Endothelial cell of umbilical vein (primary cell): Measurements from ENCODE around the gene C1orf174. TPM values are rescaled to one million over a fixed set of nuclear protein-coding genes. Genes with fewer than 3 reads are reported as not detected.

Source experiments
- BruUV-seq: library from RNA; stranded (reverse); fragments of 400-500 nt; replicated peaks from 2 replicates; lab custom pipeline; 2021; lab: Mats Ljungman, UMichigan
- CTCF ChIA-PET: fragments of 300-600, 350-600 bp; sonication (Branson Sonifier 250); formaldehyde crosslinking; loops from one replicate; lab custom pipeline; 2021; ENCODE audit warnings: antibody characterized with exemption, inconsistent platforms; lab: Charles Lee
- POLR2A ChIA-PET: fragments of 300-600, 350-600 bp; sonication (Branson Sonifier 250); formaldehyde crosslinking; loops from one replicate; lab custom pipeline; 2021; ENCODE audit warnings: antibody characterized with exemption, inconsistent platforms; lab: Charles Lee
- DNase-seq: peaks from one replicate; pipeline ENCODE4 v3.0.0-alpha.2; 2011; ENCODE audit warnings: low read depth, low spot score
- FAIRE-seq: peaks from 2 replicates; lab custom pipeline; 2011; peaks lifted over from hg19 to GRCh38; lab: Jason Lieb, UNC
- H2AFZ ChIP-seq: 2 replicates; pipeline ENCODE4 v1.6.0; 2012; ENCODE audit warnings: low read depth, low read length, control low read depth, inconsistent platforms
- H3K27ac ChIP-seq: 2 replicates; pipeline ENCODE4 v1.5.1; 2011; ENCODE audit warnings: low read depth, mild to moderate bottlenecking, control low read depth, low read length, moderate library complexity; ENCODE audit not compliant: insufficient read depth
- H3K27me3 ChIP-seq, 2 experiments: 2 replicates each; pipeline versions ENCODE4 v1.6.0 to v1.6.1; 2011; ENCODE audit warnings: low read length in 2 of 2, mixed read lengths in 1 of 2; ENCODE audit not compliant: control insufficient read depth in 2 of 2, insufficient read depth in 2 of 2
- H3K36me3 ChIP-seq, 2 experiments: 2 replicates in 1 of 2; 3 replicates in 1 of 2; pipeline ENCODE4 v1.5.1; 2011; ENCODE audit warnings: low read length in 2 of 2, mild to moderate bottlenecking in 1 of 2, moderate library complexity in 1 of 2; ENCODE audit not compliant: control insufficient read depth in 2 of 2, insufficient read depth in 2 of 2; ENCODE audit errors: extremely low read depth in 1 of 2
- H3K4me1 ChIP-seq: 3 replicates; pipeline ENCODE4 v1.5.1; 2011; ENCODE audit warnings: mild to moderate bottlenecking, low read length; ENCODE audit not compliant: control insufficient read depth, insufficient read depth; ENCODE audit errors: extremely low read depth
- H3K4me2 ChIP-seq: 2 replicates; pipeline ENCODE4 v1.6.1; 2011; ENCODE audit warnings: low read length, control low read depth, mixed read lengths; ENCODE audit not compliant: insufficient read depth
- H3K4me3 ChIP-seq, 3 experiments: fragments of 200-600 bp in 1 of 3; sonication (generic), shearing (Covaris generic) in 1 of 3; replicated peaks in 1 of 3; 2 replicates each; pipeline ENCODE4 v1.5.1; 2011 to 2016; ENCODE audit warnings: control low read depth in 3 of 3, low read length in 3 of 3, mild to moderate bottlenecking in 2 of 3, inconsistent platforms in 1 of 3, low read depth in 1 of 3, moderate library complexity in 1 of 3; ENCODE audit not compliant: insufficient read depth in 1 of 3
- H3K79me2 ChIP-seq: 2 replicates; pipeline ENCODE4 v1.6.0; 2012; ENCODE audit warnings: low read length, inconsistent platforms; ENCODE audit not compliant: control insufficient read depth, insufficient read depth
- H3K9ac ChIP-seq: replicated peaks from 2 replicates; pipeline ENCODE3; 2011; ENCODE audit warnings: low read length, control low read depth; ENCODE audit not compliant: insufficient read depth; ENCODE audit errors: extremely low read depth
- H3K9me1 ChIP-seq: replicated peaks from 3 replicates; pipeline ENCODE4 v1.6.0; 2011; ENCODE audit warnings: mild to moderate bottlenecking, low read length; ENCODE audit not compliant: control insufficient read depth, insufficient read depth; ENCODE audit errors: extremely low read depth
- H3K9me3 ChIP-seq: replicated peaks from 2 replicates; pipeline ENCODE4 v1.5.1; 2012; ENCODE audit warnings: low read length, inconsistent platforms; ENCODE audit not compliant: control insufficient read depth, insufficient read depth
- H4K20me1 ChIP-seq: replicated peaks from 2 replicates; pipeline ENCODE3; 2011; ENCODE audit warnings: mild to moderate bottlenecking, low read length; ENCODE audit not compliant: control insufficient read depth, insufficient read depth; ENCODE audit errors: extremely low read depth
- CTCF ChIP-seq, 2 donors: IDR thresholded peaks; 1 replicate in 1 of 2; 2 replicates in 1 of 2; pipeline ENCODE4 v1.5.1; 2011; ENCODE audit warnings: low read length in 2 of 2, mild to moderate bottlenecking in 2 of 2, moderate library complexity in 2 of 2, control low read depth in 1 of 2, inconsistent platforms in 1 of 2, low read depth in 1 of 2; ENCODE audit not compliant: insufficient read depth in 1 of 2; ENCODE audit errors: extremely low read depth in 1 of 2
- EZH2 ChIP-seq: IDR thresholded peaks from 2 replicates; pipeline ENCODE4 v1.6.1; 2012; ENCODE audit warnings: borderline replicate concordance, low read depth, mild to moderate bottlenecking, moderate library complexity, low read length, inconsistent platforms; ENCODE audit not compliant: severe bottlenecking
- FOS ChIP-seq: IDR thresholded peaks from 2 replicates; pipeline ENCODE4 v1.6.1; 2011; ENCODE audit warnings: mild to moderate bottlenecking, low read length, moderate library complexity, borderline replicate concordance; ENCODE audit not compliant: insufficient read depth
- GATA2 ChIP-seq: IDR thresholded peaks from 2 replicates; pipeline ENCODE4 v1.7.0; 2011; ENCODE audit warnings: low read depth, mild to moderate bottlenecking, moderate library complexity, mixed read lengths, low read length; ENCODE audit not compliant: insufficient read length, insufficient read depth
- JUN ChIP-seq: IDR thresholded peaks from 2 replicates; pipeline ENCODE4 v1.6.1; 2011; ENCODE audit warnings: borderline replicate concordance, low read depth; ENCODE audit not compliant: insufficient read length, insufficient read depth
- MAX ChIP-seq: IDR thresholded peaks from 2 replicates; pipeline ENCODE4 v1.6.1; 2011; ENCODE audit not compliant: insufficient read depth, insufficient read length
- MYC ChIP-seq: IDR thresholded peaks from one replicate; pipeline ENCODE4 v1.6.1; 2011; ENCODE audit warnings: mild to moderate bottlenecking, low read depth, low read length
- POLR2A ChIP-seq: IDR thresholded peaks from 2 replicates; pipeline ENCODE4 v1.6.1; 2012; ENCODE audit warnings: low read depth, mild to moderate bottlenecking, control low read depth, low read length
- POLR2AphosphoS5 ChIP-seq: IDR thresholded peaks from 2 replicates; pipeline ENCODE4 v1.6.1; 2012; ENCODE audit warnings: low read depth, mild to moderate bottlenecking, control low read depth, low read length, moderate library complexity; ENCODE audit not compliant: insufficient read depth
- dilution Hi-C: fragments of 300-500 bp; cut with MboI; formaldehyde crosslinking; loops from one replicate; pipeline ENCODE4 v1.15.0; 2019; ENCODE audit warnings: low sequenced_read_pairs; ENCODE audit not compliant: extremely low pct_ligation_motif_present
- intact Hi-C: fragments of 100-400 bp; cut with micrococcal nuclease; formaldehyde crosslinking; loops from one replicate; pipeline ENCODE4 v1.10.0; 2022
- polyA plus RNA-seq, 4 experiments: library from polyadenylated mRNA; depleted of rRNA in 3 of 4; stranded (reverse) in 3 of 4; unstranded in 1 of 4; fragments of >200 nt; gene quantifications; 2 replicates each; pipeline versions ENCODE4 v1.2.1 to v1.2.3, GENCODE V29; 2011 to 2012; ENCODE audit warnings: missing spikeins in 1 of 4
- total RNA-seq: library from RNA; stranded (reverse); gene quantifications from 2 replicates; pipeline ENCODE4 v1.2.3, GENCODE V29; 2021

Gene C1orf174
- total and polyA plus RNA-seq, 2 donors (not counting 3 experiments of a cell fraction or from before 2014, with no cell fraction given) = 28.0 to 31.7 TPM

GRCh38 chr1:3888301-3888700, 11.8 kb downstream of the C1orf174 start:
- no peaks in the 10 kb centered on the region for H3K9me3 ChIP-seq
- no TSS peak for BruUV-seq
- CTCF ChIA-PET = no interaction called here
- H3K4me2 ChIP-seq = no peak overlapping the region
- TF ChIP-seq POLR2AphosphoS5 (no peak), MYC (no peak), EZH2 (no peak), POLR2A (no peak), GATA2 (no peak)
- H3K27me3 ChIP-seq = no peaks in the 10 kb centered on the region
- dilution Hi-C loops = no loop called here
- H3K9me1 ChIP-seq = no peaks in the 10 kb centered on the region
- H3K9ac ChIP-seq = no peak overlapping the region
- no peaks in the 10 kb centered on the region for H4K20me1 ChIP-seq
- H2AFZ ChIP-seq = no peak overlapping the region
- FAIRE-seq (no peak), DNase-seq (no peak)
- POLR2A ChIA-PET = no interaction called here
- H3K4me1 ChIP-seq = no peaks in the 10 kb centered on the region
- H3K27ac ChIP-seq = no peak overlapping the region
- peaks cover 5% of the 10 kb centered on the region for H3K79me2 ChIP-seq
- H3K4me3 ChIP-seq = no peak overlapping the region
- intact Hi-C loops = no loop called here
- H3K36me3 ChIP-seq = peaks cover 6 to 26% of the 10 kb centered on the region in 2 experiments

GRCh38 chr1:3886691-3887090, 13.4 kb downstream of the C1orf174 start:
- dilution Hi-C loops = no loop called here
- no peak overlapping the region for H3K9ac ChIP-seq

More at GRCh38 chr1:3886691-3887090, 13.4 kb downstream of the C1orf174 start:
- Histone ChIP-seq H3K4me3 (no peak overlapping the region), H3K27ac (no peak overlapping the region), H3K9me1 (no peaks in the 10 kb centered on the region), H3K27me3 (no peaks in the 10 kb centered on the region), H3K4me2 (no peak overlapping the region), H3K79me2 (no peaks in the 10 kb centered on the region), H3K9me3 (no peaks in the 10 kb centered on the region), H3K4me1 (no peaks in the 10 kb centered on the region), H2AFZ (no peak overlapping the region), H3K36me3 (peaks cover 6 to 23% of the 10 kb centered on the region in 2 experiments), H4K20me1 (no peaks in the 10 kb centered on the region)
- no TSS peak for BruUV-seq
- POLR2A ChIA-PET = no interaction called here
- no peak for FAIRE-seq
- intact Hi-C loops = no loop called here
- CTCF ChIA-PET = no interaction called here
- DNase-seq = no peak
- TF ChIP-seq MYC (no peak), FOS (no peak), JUN (no peak), EZH2 (no peak), GATA2 (no peak), POLR2AphosphoS5 (no peak), POLR2A (no peak), CTCF (IDR thresholded peaks at IDR 0.05; ENCODE audit: extremely low read depth in 1 of 2, insufficient read depth in 1 of 2, low read depth in 1 of 2, low read length in 2 of 2) (no peak), MAX (no peak)
